Measurements from ENCODE around the gene NTN3. TPM values are rescaled to one million over a fixed set of nuclear protein-coding genes. Genes with fewer than 3 reads are reported as not detected.
A peak's percentile ranks its signal among the peaks of the same experiment; 100 is the strongest.

The NTN3 gene
- total and polyA plus RNA-seq, 7 donors = 0.01 to 0.20 (median 0.13) TPM; not detected in 3

DNA sequence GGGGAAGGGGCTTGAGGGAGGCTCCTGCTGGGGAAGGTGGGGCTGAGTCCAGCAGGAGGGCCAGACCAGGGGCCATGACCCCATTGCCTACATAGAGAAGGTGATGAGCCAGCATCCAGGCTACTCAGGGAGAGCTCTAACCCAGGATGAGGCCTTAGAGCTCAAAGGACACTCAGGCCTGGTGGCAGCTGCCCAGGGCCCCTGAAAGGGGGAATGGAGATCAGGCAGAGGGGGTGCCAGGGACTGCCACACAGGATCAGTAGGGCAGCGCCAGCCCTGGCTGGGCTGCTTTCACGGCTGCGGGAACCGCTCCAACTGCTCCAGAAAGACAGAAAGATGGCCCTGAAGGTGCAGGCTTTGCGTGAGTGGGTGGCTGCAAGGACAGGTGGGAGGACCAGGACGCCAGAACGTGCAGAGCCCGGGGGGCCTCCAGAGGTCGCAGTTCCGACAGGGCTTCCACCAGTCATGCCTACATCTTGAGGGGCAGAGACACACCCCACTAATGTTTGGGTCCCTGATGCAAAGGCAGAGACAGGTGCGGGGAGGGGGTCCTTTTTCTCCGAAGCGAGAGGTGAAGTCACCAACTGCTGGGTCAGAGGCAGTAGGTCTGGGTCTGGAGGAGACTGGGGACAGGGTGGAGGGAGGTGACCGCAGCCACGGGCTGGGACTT lies 41.8 kb downstream of the NTN3 start:
- peak in 1 of 2 donors; percentile 37 for DNase-seq
- intact Hi-C loops (cut with DNase I) = no loop called here

DNA sequence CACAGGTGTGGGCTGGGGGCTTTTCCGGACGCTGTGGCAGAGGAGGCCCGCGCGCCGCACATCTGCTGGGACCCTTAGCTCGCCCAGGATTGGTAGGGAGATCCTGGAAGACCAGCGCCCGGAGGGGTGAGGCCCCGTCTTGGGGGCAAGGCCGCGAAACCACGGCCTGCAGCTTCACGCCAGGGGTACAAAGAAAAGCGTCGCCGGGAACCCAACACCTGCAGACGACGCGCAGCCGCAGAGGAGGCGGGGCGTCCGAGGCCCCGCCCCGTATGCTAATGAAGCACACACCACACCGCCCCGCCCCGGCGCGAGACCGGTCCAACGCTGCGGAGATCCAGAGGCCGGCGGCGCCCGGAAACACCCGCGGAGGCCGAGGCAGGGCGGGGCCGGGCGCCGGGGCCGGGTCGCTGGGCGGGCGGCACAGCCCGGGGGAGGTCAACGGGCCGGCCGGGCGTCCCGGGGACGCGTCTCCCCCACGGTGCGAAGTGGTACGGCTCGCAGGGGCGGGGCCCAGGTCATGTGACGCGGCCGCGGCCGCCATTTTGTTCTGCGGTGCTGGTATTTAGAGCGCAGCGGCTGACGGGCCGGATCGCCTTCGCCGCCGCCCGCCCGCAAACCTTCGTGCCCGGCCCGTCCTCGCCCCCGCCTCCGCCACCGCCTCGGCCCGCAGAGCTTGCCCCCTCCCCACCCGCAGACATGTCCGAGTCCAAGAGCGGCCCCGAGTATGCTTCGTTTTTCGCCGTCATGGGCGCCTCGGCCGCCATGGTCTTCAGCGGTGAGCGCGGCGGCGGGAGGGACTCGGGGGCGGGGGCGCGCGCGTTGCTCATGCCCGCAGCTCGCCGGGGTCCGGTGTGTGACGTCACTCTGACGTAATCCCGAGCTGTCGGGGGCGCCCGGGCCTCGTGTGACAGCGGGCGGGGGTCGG lies 42.6 kb downstream of the NTN3 start, which contains the start of gene ATP6V0C:
Gene ATP6V0C, plus strand, starts transcription at position 548 of the 928 bp plus-strand sequence. Its CDS starts 152 bp downstream, at position 700.
- H3K27me3 ChIP-seq (ENCODE audit: insufficient read depth in 3 of 3, low read length in 2 of 3) = no peaks in the 10 kb centered on the region
- ATAC-seq = peak; percentile 82 to 88 (median 85)
- H3K36me3 ChIP-seq (ENCODE audit: insufficient read depth in 1 of 2, low read depth in 1 of 2) = peaks cover 0 to 3% of the 10 kb centered on the region in 2 donors
- peaks cover 37% of the 10 kb centered on the region for H3K4me1 ChIP-seq
- TF ChIP-seq, protein P1, sequence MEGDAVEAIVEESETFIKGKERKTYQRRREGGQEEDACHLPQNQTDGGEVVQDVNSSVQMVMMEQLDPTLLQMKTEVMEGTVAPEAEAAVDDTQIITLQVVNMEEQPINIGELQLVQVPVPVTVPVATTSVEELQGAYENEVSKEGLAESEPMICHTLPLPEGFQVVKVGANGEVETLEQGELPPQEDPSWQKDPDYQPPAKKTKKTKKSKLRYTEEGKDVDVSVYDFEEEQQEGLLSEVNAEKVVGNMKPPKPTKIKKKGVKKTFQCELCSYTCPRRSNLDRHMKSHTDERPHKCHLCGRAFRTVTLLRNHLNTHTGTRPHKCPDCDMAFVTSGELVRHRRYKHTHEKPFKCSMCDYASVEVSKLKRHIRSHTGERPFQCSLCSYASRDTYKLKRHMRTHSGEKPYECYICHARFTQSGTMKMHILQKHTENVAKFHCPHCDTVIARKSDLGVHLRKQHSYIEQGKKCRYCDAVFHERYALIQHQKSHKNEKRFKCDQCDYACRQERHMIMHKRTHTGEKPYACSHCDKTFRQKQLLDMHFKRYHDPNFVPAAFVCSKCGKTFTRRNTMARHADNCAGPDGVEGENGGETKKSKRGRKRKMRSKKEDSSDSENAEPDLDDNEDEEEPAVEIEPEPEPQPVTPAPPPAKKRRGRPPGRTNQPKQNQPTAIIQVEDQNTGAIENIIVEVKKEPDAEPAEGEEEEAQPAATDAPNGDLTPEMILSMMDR (IDR thresholded peaks at IDR 0.05) = no peak
- intact Hi-C loops (cut with DNase I) = no loop called here
- 0 to 1% (median 1%) methylated on average over 48 to 122 of the region's 122 CpGs for WGBS, 3 donors
- peak; percentile 93 to 96 for DNase-seq
- peak within 1 kb of the TSS; percentile 73 for H3K4me3 ChIP-seq
- H3K27ac ChIP-seq = peak within 1 kb of the TSS; percentile 95
- H3K9me3 ChIP-seq = no peaks in the 10 kb centered on the region

More for the DNA sequence above, 41.8 kb downstream of the NTN3 start:
- H3K4me1 ChIP-seq = peaks cover 29% of the 10 kb centered on the region
- H3K36me3 ChIP-seq (ENCODE audit: insufficient read depth in 1 of 2, low read depth in 1 of 2) = peaks cover 0 to 3% of the 10 kb centered on the region in 2 donors
- H3K4me3 ChIP-seq = peak overlapping the region; percentile 73
- H3K27ac ChIP-seq = peak overlapping the region; percentile 95
- H3K27me3 ChIP-seq (ENCODE audit: insufficient read depth in 3 of 3, low read length in 2 of 3) = no peaks in the 10 kb centered on the region
- no peaks in the 10 kb centered on the region for H3K9me3 ChIP-seq
- peak in 2 of 4 donors; percentile 6 to 14 for ATAC-seq
- TF ChIP-seq, protein P1 (IDR thresholded peaks at IDR 0.05) = no peak
- 23 to 40% (median 32%) methylated on average over 15 of the region's 15 CpGs for WGBS, 3 donors

DNA sequence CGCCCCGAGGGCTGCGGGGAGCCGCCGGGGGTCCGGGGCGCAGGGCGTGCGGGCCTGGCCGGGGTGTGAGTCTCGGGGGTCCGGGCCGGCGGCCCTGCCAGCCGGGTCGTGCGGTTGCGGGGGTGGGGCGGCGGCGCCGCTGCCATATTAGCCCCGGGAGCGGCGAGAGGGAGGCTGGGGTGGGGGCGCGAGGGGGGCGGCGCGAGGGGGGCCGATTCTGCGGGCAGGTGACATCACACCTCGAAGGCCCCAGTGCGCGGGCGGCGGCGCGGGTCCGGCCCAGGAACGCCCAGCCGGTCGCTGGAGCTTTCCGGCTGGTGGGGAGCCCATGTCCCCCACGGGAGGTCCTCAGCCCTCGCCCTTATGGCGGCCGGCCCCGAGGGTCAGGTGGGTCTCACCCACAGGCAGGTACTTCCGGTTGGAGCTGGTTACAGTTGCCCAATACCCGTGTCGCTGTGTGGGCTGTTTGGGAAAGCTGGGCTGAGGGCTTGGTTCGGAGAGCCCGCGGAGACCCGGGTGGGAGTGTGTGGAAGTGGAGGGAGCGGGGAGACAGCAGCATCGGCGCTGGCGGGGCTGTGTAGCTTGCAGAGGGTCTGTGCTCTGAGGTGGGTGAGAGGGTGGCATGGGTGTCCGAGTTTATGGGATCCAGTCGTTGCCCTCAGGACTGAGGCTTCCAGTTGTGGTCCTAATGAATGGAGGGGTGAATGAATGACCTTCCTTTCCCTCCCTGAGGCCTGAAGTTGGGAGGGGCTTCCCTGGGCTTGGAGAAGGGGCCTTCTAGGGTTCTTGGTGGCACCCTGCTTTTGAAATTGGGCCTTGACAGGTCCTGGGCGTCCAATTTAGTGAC lies 43.5 kb downstream of the NTN3 start:
- peaks cover 0 to 7% of the 10 kb centered on the region in 2 donors for H3K36me3 ChIP-seq (ENCODE audit: insufficient read depth in 1 of 2, low read depth in 1 of 2)
- WGBS, 3 donors = 0 to 1% (median 1%) methylated on average over 29 to 63 of the region's 63 CpGs
- DNase-seq (no peak), ATAC-seq (peak in 2 of 4 donors; percentile 2 to 11)
- H3K27ac ChIP-seq = peak overlapping the region; percentile 95
- H3K4me3 ChIP-seq = peak overlapping the region; percentile 73
- intact Hi-C loops (cut with DNase I) = no loop called here
- H3K27me3 ChIP-seq (ENCODE audit: insufficient read depth in 3 of 3, low read length in 2 of 3) = no peaks in the 10 kb centered on the region
- TF ChIP-seq, protein P1 (IDR thresholded peaks at IDR 0.05) = no peak
- no peaks in the 10 kb centered on the region for H3K9me3 ChIP-seq
- H3K4me1 ChIP-seq = peaks cover 46% of the 10 kb centered on the region

DNA sequence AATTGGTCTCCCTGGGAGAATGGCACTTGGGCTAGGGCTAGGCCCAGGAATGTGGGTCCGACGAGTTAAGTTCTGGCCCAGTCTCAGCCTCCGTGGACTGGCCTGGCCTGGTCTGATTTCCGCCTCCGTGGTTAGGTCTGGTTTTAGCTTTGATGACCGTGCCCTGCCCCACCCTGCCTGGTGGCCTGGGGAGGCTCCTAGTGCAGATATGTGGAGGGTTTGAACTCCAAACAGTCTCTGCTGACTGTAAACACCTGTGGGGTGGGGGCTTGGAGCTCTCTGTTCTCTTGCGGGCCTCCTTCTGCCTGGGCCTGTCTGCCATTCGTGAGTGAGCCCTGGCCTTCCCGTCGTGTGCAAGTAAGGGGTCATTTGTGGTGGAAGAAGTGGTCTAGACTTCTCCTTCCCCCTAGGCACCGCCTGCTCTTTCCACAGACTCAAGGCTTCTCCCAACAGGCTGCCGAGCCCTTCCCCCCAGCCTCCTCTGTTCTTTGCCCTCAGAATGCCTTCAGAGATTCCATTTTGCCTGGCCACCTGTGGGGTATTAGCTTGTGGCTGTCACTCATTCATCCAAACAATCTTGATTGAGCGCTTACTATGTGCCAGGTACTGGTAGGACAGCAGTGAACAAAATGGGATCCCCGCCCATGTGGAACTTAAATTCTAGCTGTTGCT lies 44.2 kb downstream of the NTN3 start:
- WGBS, 3 donors = 12 to 24% (median 20%) methylated on average over 14 of the region's 14 CpGs
- intact Hi-C loops (cut with DNase I) = no loop called here
- H3K9me3 ChIP-seq = no peaks in the 10 kb centered on the region
- ATAC-seq = peak in 2 of 4 donors; percentile 9 to 21
- no peaks in the 10 kb centered on the region for H3K27me3 ChIP-seq (ENCODE audit: insufficient read depth in 3 of 3, low read length in 2 of 3)
- TF ChIP-seq, protein P1 (IDR thresholded peaks at IDR 0.05) = no peak
- H3K36me3 ChIP-seq (ENCODE audit: insufficient read depth in 1 of 2, low read depth in 1 of 2) = peaks cover 0 to 9% of the 10 kb centered on the region in 2 donors
- H3K4me3 ChIP-seq = peak overlapping the region; percentile 73
- peaks cover 50% of the 10 kb centered on the region for H3K4me1 ChIP-seq
- peak overlapping the region; percentile 95 for H3K27ac ChIP-seq
- peak in 1 of 2 donors; percentile 32 for DNase-seq
